HG03060 (cell line): ENCODE results near the gene SPATA21.
"Not testable (repeated sequence)": the region's sequence is repeated elsewhere in the genome, so short reads cannot be mapped to it uniquely, and the experiment has no call there.

Experiments used
- ATAC-seq: cut with Tn5 transposase; IDR thresholded peaks from one replicate; pipeline ENCODE4 v1.9.1; 2021; ENCODE audit warnings: low read depth, moderate number of reproducible peaks; ENCODE audit not compliant: unreplicated experiment

The SPATA21 gene

GRCh38 chr1:16387201-16388188 lies 49.7 kb downstream of the SPATA21 start:
- ATAC-seq = no peak

GRCh38 chr1:16386454-16387113 lies 50.6 kb downstream of the SPATA21 start:
- ATAC-seq = no peak

GRCh38 chr1:16385659-16386453 lies 51.4 kb downstream of the SPATA21 start:
- no peak for ATAC-seq

- ATAC-seq = no peak
Measured at GRCh38 chr1:16383888-16384287, 53.3 kb downstream of the SPATA21 start.

GRCh38 chr1:16380868-16381267 lies 56.4 kb downstream of the SPATA21 start:
- ATAC-seq = no peak

GRCh38 chr1:16378443-16378842 lies 58.8 kb downstream of the SPATA21 start:
- ATAC-seq = no peak

- no peak for ATAC-seq
Measured at GRCh38 chr1:16376971-16377370, 60.3 kb downstream of the SPATA21 start.

GRCh38 chr1:16375521-16376340 lies 61.5 kb downstream of the SPATA21 start:
- ATAC-seq = no peak

GRCh38 chr1:16374266-16374665 lies 63.0 kb downstream of the SPATA21 start:
- ATAC-seq = no peak

GRCh38 chr1:16372535-16373285 lies 64.5 kb downstream of the SPATA21 start:
- ATAC-seq = no peak

- no peak for ATAC-seq
Measured at GRCh38 chr1:16371725-16372124, 65.5 kb downstream of the SPATA21 start.

GRCh38 chr1:16369821-16370220 lies 67.4 kb downstream of the SPATA21 start:
- ATAC-seq = no peak

GRCh38 chr1:16367968-16368890 lies 69.0 kb downstream of the SPATA21 start:
- ATAC-seq = no peak

- peak; percentile 29 for ATAC-seq
Measured at GRCh38 chr1:16367258-16367967, 69.8 kb downstream of the SPATA21 start.

- peak; percentile 78 for ATAC-seq
Measured at GRCh38 chr1:16366722-16367257, 70.4 kb downstream of the SPATA21 start, which contains the start of gene SZRD1. TSS of gene SZRD1 (plus strand) at chr1:16367242. CDS start at chr1:16367258, 16 bp downstream.

GRCh38 chr1:16365146-16365498 lies 72.1 kb downstream of the SPATA21 start:
- not testable (repeated sequence) for ATAC-seq

- no peak for ATAC-seq
Measured at GRCh38 chr1:16356867-16357266, 80.4 kb downstream of the SPATA21 start.
